Measurements from ENCODE around the gene BNIP1. TPM values are rescaled to one million over a fixed set of nuclear protein-coding genes. Genes with fewer than 3 reads are reported as not detected.
A peak's percentile ranks its signal among the peaks of the same experiment; 100 is the strongest.
"Not testable (repeated sequence)": the region's sequence is repeated elsewhere in the genome, so short reads cannot be mapped to it uniquely, and the experiment has no call there.

BNIP1 gene
- 14.9 and 32.0 TPM in 2 replicates for total RNA-seq

GRCh38 chr5:173144200-173145176, at the start of gene BNIP1:
BNIP1 (plus strand) TSS chr5:173144531; CDS start chr5:173144546, 15 bp downstream.
- DNase-seq (ENCODE audit: low read depth), result peak; percentile 87

GRCh38 chr5:173098787-173099186, 45.5 kb upstream of the BNIP1 start:
- no peak for DNase-seq (ENCODE audit: low read depth)

- DNase-seq (ENCODE audit: low read depth), result no peak
Observed at GRCh38 chr5:173099461-173099860, 44.9 kb upstream of the BNIP1 start.

GRCh38 chr5:173101245-173101644, 43.1 kb upstream of the BNIP1 start:
- DNase-seq (ENCODE audit: low read depth), result no peak

GRCh38 chr5:173103411-173103810, 40.9 kb upstream of the BNIP1 start:
- DNase-seq (ENCODE audit: low read depth), result no peak

GRCh38 chr5:173108914-173109313, 35.4 kb upstream of the BNIP1 start:
- no peak for DNase-seq (ENCODE audit: low read depth)

- no peak for DNase-seq (ENCODE audit: low read depth)
Observed at GRCh38 chr5:173114536-173114935, 29.8 kb upstream of the BNIP1 start.

- DNase-seq (ENCODE audit: low read depth), result no peak
Observed at GRCh38 chr5:173119719-173120118, 24.6 kb upstream of the BNIP1 start.

- peak; percentile 71 for DNase-seq (ENCODE audit: low read depth)
Observed at GRCh38 chr5:173123416-173123815, 20.9 kb upstream of the BNIP1 start.

GRCh38 chr5:173132166-173132565, 12.2 kb upstream of the BNIP1 start:
- DNase-seq (ENCODE audit: low read depth), result not testable (repeated sequence)

GRCh38 chr5:173138707-173139106, 5.6 kb upstream of the BNIP1 start:
- no peak for DNase-seq (ENCODE audit: low read depth)

- no peak for DNase-seq (ENCODE audit: low read depth)
Observed at GRCh38 chr5:173139631-173140030, 4.7 kb upstream of the BNIP1 start.

- DNase-seq (ENCODE audit: low read depth), result no peak
Observed at GRCh38 chr5:173140769-173141168, 3.6 kb upstream of the BNIP1 start.

GRCh38 chr5:173143567-173143966, 764 bp upstream of the BNIP1 start:
- DNase-seq (ENCODE audit: low read depth), result no peak

GRCh38 chr5:173148354-173148753, 4.0 kb downstream of the BNIP1 start:
- DNase-seq (ENCODE audit: low read depth), result no peak

- DNase-seq (ENCODE audit: low read depth), result no peak
Observed at GRCh38 chr5:173152547-173152946, 8.2 kb downstream of the BNIP1 start.

GRCh38 chr5:173153842-173154241, 9.5 kb downstream of the BNIP1 start:
- DNase-seq (ENCODE audit: low read depth), result no peak

GRCh38 chr5:173154619-173155018, 10.3 kb downstream of the BNIP1 start:
- DNase-seq (ENCODE audit: low read depth), result not testable (repeated sequence)

GRCh38 chr5:173155912-173156311, 11.6 kb downstream of the BNIP1 start:
- DNase-seq (ENCODE audit: low read depth), result no peak

- no peak for DNase-seq (ENCODE audit: low read depth)
Observed at GRCh38 chr5:173158366-173158765, 14.0 kb downstream of the BNIP1 start.

- no peak for DNase-seq (ENCODE audit: low read depth)
Observed at GRCh38 chr5:173159256-173159655, 14.9 kb downstream of the BNIP1 start.

- DNase-seq (ENCODE audit: low read depth), result no peak
Observed at GRCh38 chr5:173161148-173161547, 16.8 kb downstream of the BNIP1 start.

GRCh38 chr5:173163219-173163618, 18.9 kb downstream of the BNIP1 start:
- no peak for DNase-seq (ENCODE audit: low read depth)
